HEK293T (cell line): ENCODE data around the gene PROSER1.

Experiments
- CTCF ChIA-PET: fragments of 350-600 bp; formaldehyde crosslinking; extraction: SDS; loops from one replicate; lab custom pipeline; 2021; ENCODE audit warnings: antibody characterized with exemption, inconsistent platforms; lab: Yijun Ruan, JAX
- POLR2A ChIA-PET: fragments of 350-600 bp; formaldehyde crosslinking; extraction: SDS; loops from one replicate; lab custom pipeline; 2020; ENCODE audit warnings: antibody characterized with exemption, inconsistent platforms; lab: Yijun Ruan, JAX
- DNase-seq: peaks from one replicate; pipeline ENCODE4 v3.0.0; 2012; ENCODE audit warnings: mixed read lengths; ENCODE audit errors: extremely low spot score
- ARNT ChIP-seq: fragments of 450-650 bp; IDR thresholded peaks from 2 replicates; pipeline ENCODE4 v1.6.1; 2017; ENCODE audit warnings: mild to moderate bottlenecking
- BHLHE40 ChIP-seq: fragments of 450-650 bp; IDR thresholded peaks from 2 replicates; pipeline ENCODE4 v1.6.1; 2016; ENCODE audit warnings: mild to moderate bottlenecking, moderate library complexity, borderline replicate concordance
- CTBP1 ChIP-seq: fragments of 450-650 bp; IDR thresholded peaks from 2 replicates; pipeline ENCODE4 v1.6.1; 2016; ENCODE audit warnings: borderline replicate concordance
- ELF4 ChIP-seq: fragments of 450-650 bp; IDR thresholded peaks from 2 replicates; pipeline ENCODE4 v1.6.1; 2017; ENCODE audit warnings: antibody characterized with exemption
- FOXA1 ChIP-seq: fragments of 450-650 bp; IDR thresholded peaks from 2 replicates; pipeline ENCODE4 v1.6.1; 2016; ENCODE audit warnings: mild to moderate bottlenecking
- FOXK2 ChIP-seq: fragments of 450-650 bp; IDR thresholded peaks from 2 replicates; pipeline ENCODE4 v1.6.1; 2016; ENCODE audit warnings: mild to moderate bottlenecking
- FOXM1 ChIP-seq: fragments of 450-650 bp; IDR thresholded peaks from 2 replicates; pipeline ENCODE4 v1.6.1; 2017; ENCODE audit warnings: mild to moderate bottlenecking, borderline replicate concordance
- HDGF ChIP-seq: fragments of 450-650 bp; IDR thresholded peaks from 2 replicates; pipeline ENCODE4 v1.6.1; 2017; ENCODE audit warnings: antibody characterized with exemption, borderline replicate concordance
- L3MBTL2 ChIP-seq: fragments of 450-650 bp; conservative IDR thresholded peaks from 2 replicates; pipeline ENCODE4 v1.6.1; 2016; ENCODE audit warnings: mild to moderate bottlenecking
- LEF1 ChIP-seq: fragments of 450-650 bp; IDR thresholded peaks from 2 replicates; pipeline ENCODE4 v1.6.1; 2017; ENCODE audit warnings: mild to moderate bottlenecking, borderline replicate concordance
- NFRKB ChIP-seq: fragments of 450-650 bp; IDR thresholded peaks from 2 replicates; pipeline ENCODE4 v1.6.1; 2016; ENCODE audit warnings: mild to moderate bottlenecking, moderate library complexity
- PKNOX1 ChIP-seq: fragments of 450-650 bp; IDR thresholded peaks from 2 replicates; pipeline ENCODE4 v1.6.1; 2016
- SP1 ChIP-seq: fragments of 450-650 bp; IDR thresholded peaks from 2 replicates; pipeline ENCODE4 v1.6.1; 2017
- SUZ12 ChIP-seq: fragments of 450-650 bp; IDR thresholded peaks from 2 replicates; pipeline ENCODE4 v1.6.1; 2016; ENCODE audit warnings: mild to moderate bottlenecking
- TARDBP ChIP-seq: fragments of 450-650 bp; IDR thresholded peaks from 2 replicates; pipeline ENCODE4 v1.6.1; 2016
- ZNF384 ChIP-seq: fragments of 450-650 bp; IDR thresholded peaks from 2 replicates; pipeline ENCODE4 v1.6.1; 2016

PROSER1 gene

GRCh38 chr13:39054112-39054511 lies 16.2 kb upstream of the PROSER1 start:
- DNase-seq: no peak
- ChIA-PET POLR2A (no interaction called here), CTCF (no interaction called here)
- TF ChIP-seq FOXM1 (no peak), PKNOX1 (no peak), SP1 (no peak), SUZ12 (no peak), FOXA1 (no peak)

- ChIA-PET CTCF (interaction anchor here (0.7 kb wide), 1 partner anchor 352 kb away, joined by 3 read pairs; no protein-coding TSS in a partner anchor), POLR2A (no interaction called here)
- TF ChIP-seq ELF4: no peak
- no peak for TF ChIP-seq L3MBTL2
- no peak for TF ChIP-seq NFRKB
- TF ChIP-seq FOXK2: no peak
- no peak for TF ChIP-seq LEF1
- DNase-seq: no peak
Measured at GRCh38 chr13:39052944-39053343, 15.1 kb upstream of the PROSER1 start.

- POLR2A ChIA-PET: no interaction called here
- TF ChIP-seq L3MBTL2 (no peak), ZNF384 (peak; percentile 74), NFRKB (no peak), ARNT (no peak)
- CTCF ChIA-PET: no interaction called here
- peak; percentile 13 for DNase-seq
Measured at GRCh38 chr13:39051157-39051556, 13.3 kb upstream of the PROSER1 start.

GRCh38 chr13:39049274-39049673 lies 11.4 kb upstream of the PROSER1 start:
- CTCF ChIA-PET: no interaction called here

GRCh38 chr13:39048806-39049205 lies 10.9 kb upstream of the PROSER1 start:
- TF ChIP-seq SUZ12: no peak
- no peak for TF ChIP-seq HDGF
- TF ChIP-seq L3MBTL2: no peak
- TF ChIP-seq NFRKB: no peak
- TF ChIP-seq FOXA1: no peak
- no peak for TF ChIP-seq FOXK2
- TF ChIP-seq PKNOX1: no peak
- TF ChIP-seq ARNT: no peak
- no peak for TF ChIP-seq BHLHE40
- no peak for TF ChIP-seq LEF1
- TF ChIP-seq TARDBP: no peak
- DNase-seq: no peak
- ChIA-PET POLR2A (no interaction called here), CTCF (no interaction called here)

More at GRCh38 chr13:39049274-39049673, 11.4 kb upstream of the PROSER1 start:
- no peak for DNase-seq
- no peak for TF ChIP-seq FOXK2
- no peak for TF ChIP-seq ZNF384
- TF ChIP-seq NFRKB: no peak
- no peak for TF ChIP-seq BHLHE40
- no peak for TF ChIP-seq SUZ12
- TF ChIP-seq PKNOX1: no peak
- TF ChIP-seq L3MBTL2: no peak
- TF ChIP-seq FOXA1: no peak
- POLR2A ChIA-PET: no interaction called here

- CTCF ChIA-PET: interaction anchor here (0.6 kb wide), 1 partner anchor 18 kb away, joined by 5 read pairs; no protein-coding TSS in a partner anchor
- peak; percentile 23 for DNase-seq
- POLR2A ChIA-PET: interaction anchor here (1.2 kb wide), 1 partner anchor 10 kb away, joined by 4 read pairs; the partner anchor contains the start of genes NHLRC3 and PROSER1
- no peak for TF ChIP-seq LEF1
- no peak for TF ChIP-seq FOXM1
- TF ChIP-seq SUZ12: no peak
- TF ChIP-seq CTBP1: no peak
- no peak for TF ChIP-seq FOXA1
- no peak for TF ChIP-seq ARNT
- no peak for TF ChIP-seq NFRKB
- TF ChIP-seq HDGF: no peak
Measured at GRCh38 chr13:39047560-39047959, 9.7 kb upstream of the PROSER1 start.

- ChIA-PET CTCF (no interaction called here), POLR2A (no interaction called here)
- DNase-seq: no peak
- no peak for TF ChIP-seq PKNOX1
- TF ChIP-seq TARDBP: no peak
- TF ChIP-seq L3MBTL2: no peak
- TF ChIP-seq SUZ12: no peak
- no peak for TF ChIP-seq FOXM1
- TF ChIP-seq FOXK2: no peak
- TF ChIP-seq HDGF: no peak
- no peak for TF ChIP-seq FOXA1
Measured at GRCh38 chr13:39044536-39044935, 6.6 kb upstream of the PROSER1 start.
